Fibroblast of lung (primary cell): Measurements from ENCODE around the gene TTLL11. TPM values are rescaled to one million over a fixed set of nuclear protein-coding genes. Genes with fewer than 3 reads are reported as not detected.

ENCODE experiments used
- DNase-seq, 2 donors: peaks; one replicate each; pipeline versions ENCODE4 v3.0.0 to v3.0.0-alpha.2; 2010; ENCODE audit warnings: low read depth in 2 of 2
- H2AFZ ChIP-seq: 2 replicates; pipeline ENCODE4 v1.5.1; 2012; ENCODE audit warnings: low read length, control low read depth, inconsistent platforms
- H3K27ac ChIP-seq: 2 replicates; pipeline ENCODE4 v1.5.1; 2011; ENCODE audit warnings: low read length, control low read depth; ENCODE audit not compliant: insufficient read depth
- H3K27me3 ChIP-seq: 2 replicates; pipeline ENCODE4 v1.5.1; 2011; ENCODE audit warnings: mild to moderate bottlenecking, low read length; ENCODE audit not compliant: control insufficient read depth, insufficient read depth
- H3K36me3 ChIP-seq: 2 replicates; pipeline ENCODE4 v1.5.1; 2011; ENCODE audit warnings: low read length; ENCODE audit not compliant: control insufficient read depth, insufficient read depth
- H3K4me1 ChIP-seq: 2 replicates; pipeline ENCODE4 v1.5.1; 2011; ENCODE audit warnings: low read length; ENCODE audit not compliant: control insufficient read depth, insufficient read depth; ENCODE audit errors: extremely low read depth
- H3K4me2 ChIP-seq: 2 replicates; pipeline ENCODE4 v1.5.1; 2011; ENCODE audit warnings: low read length, control low read depth; ENCODE audit not compliant: insufficient read depth; ENCODE audit errors: extremely low read depth
- H3K4me3 ChIP-seq, 4 experiments: fragments of 200-600 bp in 1 of 4; sonication (generic) in 1 of 4; replicated peaks in 1 of 4; 2 replicates each; pipeline ENCODE4 v1.5.1; 2011 to 2016; ENCODE audit warnings: low read length in 4 of 4, low read depth in 3 of 4, mild to moderate bottlenecking in 3 of 4, control low read depth in 2 of 4, inconsistent platforms in 1 of 4, mixed read lengths in 1 of 4; ENCODE audit not compliant: insufficient read depth in 1 of 4; ENCODE audit errors: control extremely low read depth in 1 of 4
- H3K79me2 ChIP-seq: 2 replicates; pipeline ENCODE4 v1.5.1; 2012; ENCODE audit warnings: mild to moderate bottlenecking, low read length, inconsistent platforms; ENCODE audit not compliant: control insufficient read depth, insufficient read depth
- H3K9ac ChIP-seq: 2 replicates; pipeline ENCODE4 v1.5.1; 2011; ENCODE audit warnings: mild to moderate bottlenecking, low read length, control low read depth; ENCODE audit not compliant: insufficient read depth
- H3K9me3 ChIP-seq: 2 replicates; pipeline ENCODE4 v1.5.1; 2012; ENCODE audit warnings: low read depth, low read length; ENCODE audit not compliant: control insufficient read depth, insufficient read depth
- H4K20me1 ChIP-seq: 2 replicates; pipeline ENCODE4 v1.5.1; 2011; ENCODE audit warnings: low read length; ENCODE audit not compliant: control insufficient read depth, insufficient read depth; ENCODE audit errors: extremely low read depth
- EZH2 ChIP-seq: IDR thresholded peaks from 2 replicates; pipeline ENCODE4 v1.5.1; 2012; ENCODE audit warnings: low read length, control low read depth, mild to moderate bottlenecking; ENCODE audit errors: missing control alignments
- polyA plus RNA-seq, 2 donors: library from polyadenylated mRNA; depleted of rRNA in 1 of 2; stranded (reverse) in 1 of 2; unstranded in 1 of 2; fragments of >200 nt; gene quantifications; 2 replicates each; pipeline ENCODE4 v1.2.1, GENCODE V29; 2011 to 2012; ENCODE audit warnings: missing spikeins in 1 of 2
- total RNA-seq: library from RNA; depleted of rRNA; stranded (reverse); fragments of >200 nt; gene quantifications from 2 replicates; pipeline ENCODE4 v1.2.1, GENCODE V29; 2014
- TF ChIP-seq, protein P1 (sequence below), 2 donors: IDR thresholded peaks in 1 of 2; conservative IDR thresholded peaks in 1 of 2; 1 replicate in 1 of 2; 2 replicates in 1 of 2; pipeline ENCODE4 v1.5.1; 2011 to 2012; ENCODE audit warnings: low read length in 2 of 2, control low read depth in 1 of 2, inconsistent platforms in 1 of 2, low read depth in 1 of 2, mild to moderate bottlenecking in 1 of 2

Gene TTLL11
- total and polyA plus RNA-seq, 2 donors (not counting 1 experiment from before 2014, with no cell fraction given): 3.9 to 4.8 TPM

GRCh38 chr9:122051351-122052321 lies 41.5 kb downstream of the TTLL11 start:
- Histone ChIP-seq H3K9me3 (no peaks in the 10 kb centered on the region), H3K4me2 (no peak overlapping the region), H3K9ac (no peak overlapping the region), H2AFZ (no peak overlapping the region), H3K4me3 (no peak overlapping the region), H3K36me3 (no peaks in the 10 kb centered on the region), H3K79me2 (no peaks in the 10 kb centered on the region), H3K27ac (no peak overlapping the region), H3K4me1 (peaks cover 2% of the 10 kb centered on the region), H3K27me3 (no peaks in the 10 kb centered on the region), H4K20me1 (no peaks in the 10 kb centered on the region)
- TF ChIP-seq, protein P1, sequence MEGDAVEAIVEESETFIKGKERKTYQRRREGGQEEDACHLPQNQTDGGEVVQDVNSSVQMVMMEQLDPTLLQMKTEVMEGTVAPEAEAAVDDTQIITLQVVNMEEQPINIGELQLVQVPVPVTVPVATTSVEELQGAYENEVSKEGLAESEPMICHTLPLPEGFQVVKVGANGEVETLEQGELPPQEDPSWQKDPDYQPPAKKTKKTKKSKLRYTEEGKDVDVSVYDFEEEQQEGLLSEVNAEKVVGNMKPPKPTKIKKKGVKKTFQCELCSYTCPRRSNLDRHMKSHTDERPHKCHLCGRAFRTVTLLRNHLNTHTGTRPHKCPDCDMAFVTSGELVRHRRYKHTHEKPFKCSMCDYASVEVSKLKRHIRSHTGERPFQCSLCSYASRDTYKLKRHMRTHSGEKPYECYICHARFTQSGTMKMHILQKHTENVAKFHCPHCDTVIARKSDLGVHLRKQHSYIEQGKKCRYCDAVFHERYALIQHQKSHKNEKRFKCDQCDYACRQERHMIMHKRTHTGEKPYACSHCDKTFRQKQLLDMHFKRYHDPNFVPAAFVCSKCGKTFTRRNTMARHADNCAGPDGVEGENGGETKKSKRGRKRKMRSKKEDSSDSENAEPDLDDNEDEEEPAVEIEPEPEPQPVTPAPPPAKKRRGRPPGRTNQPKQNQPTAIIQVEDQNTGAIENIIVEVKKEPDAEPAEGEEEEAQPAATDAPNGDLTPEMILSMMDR (conservative IDR thresholded peaks at IDR 0.05 in 1 of 2, IDR thresholded peaks at IDR 0.05 in 1 of 2; ENCODE audit: low read depth in 1 of 2, low read length in 2 of 2): no peak
- no peak for TF ChIP-seq EZH2
- DNase-seq: peak; percentile 70 to 75

- Histone ChIP-seq H3K27me3 (no peaks in the 10 kb centered on the region), H3K4me1 (peaks cover 2% of the 10 kb centered on the region), H3K79me2 (no peaks in the 10 kb centered on the region), H3K9me3 (no peaks in the 10 kb centered on the region), H4K20me1 (no peaks in the 10 kb centered on the region), H3K4me3 (no peak overlapping the region), H3K4me2 (no peak overlapping the region), H3K36me3 (no peaks in the 10 kb centered on the region), H2AFZ (no peak overlapping the region), H3K9ac (no peak overlapping the region), H3K27ac (no peak overlapping the region)
- no peak for DNase-seq
- TF ChIP-seq, protein P1 (conservative IDR thresholded peaks at IDR 0.05 in 1 of 2, IDR thresholded peaks at IDR 0.05 in 1 of 2; ENCODE audit: low read depth in 1 of 2, low read length in 2 of 2): no peak
- TF ChIP-seq EZH2: no peak
Observed at GRCh38 chr9:122050167-122050566, 42.9 kb downstream of the TTLL11 start.

- no peak for DNase-seq
- Histone ChIP-seq H3K79me2 (no peaks in the 10 kb centered on the region), H3K27ac (no peak overlapping the region), H4K20me1 (no peaks in the 10 kb centered on the region), H3K9me3 (no peaks in the 10 kb centered on the region), H3K27me3 (no peaks in the 10 kb centered on the region), H3K4me2 (no peak overlapping the region), H3K4me1 (no peaks in the 10 kb centered on the region), H3K9ac (no peak overlapping the region), H3K36me3 (no peaks in the 10 kb centered on the region), H2AFZ (no peak overlapping the region), H3K4me3 (no peak overlapping the region)
- TF ChIP-seq, protein P1 (conservative IDR thresholded peaks at IDR 0.05 in 1 of 2, IDR thresholded peaks at IDR 0.05 in 1 of 2; ENCODE audit: low read depth in 1 of 2, low read length in 2 of 2): no peak
- no peak for TF ChIP-seq EZH2
Observed at GRCh38 chr9:122042056-122042455, 51.1 kb downstream of the TTLL11 start.
